K562 treated with DMSO at 1 percent for 4 hours (cell line): ENCODE data around the gene FOXC1. TPM values are rescaled to one million over a fixed set of nuclear protein-coding genes. Genes with fewer than 3 reads are reported as not detected.

Experiments
- total RNA-seq: library from RNA; unstranded; fragments of 300-600 nt; gene quantifications from 2 replicates; pipeline ENCODE4 v1.2.3, GENCODE V29; 2022; ENCODE audit not compliant: insufficient read depth

FOXC1 gene
- not detected in 2 replicates for total RNA-seq

GRCh38 chr6:1609648-1610496, at the start of gene FOXC1:
Gene FOXC1, plus strand, starts transcription at chr6:1609915. Its CDS starts 531 bp downstream, at chr6:1610446.

Other genes with a start within 250 kb of the FOXC1 start
- not detected in 2 replicates for gene FOXF2, start 220.3 kb upstream of the FOXC1 start, total RNA-seq